K562 (cell line): ENCODE data around the gene C3orf70. TPM values are rescaled to one million over a fixed set of nuclear protein-coding genes. Genes with fewer than 3 reads are reported as not detected.

Experiments
- ATAC-seq: fragments of 200-7000 bp; cut with Tn5 transposase; 3 replicates; pipeline ENCODE4 v1.9.1; 2020; ENCODE audit warnings: moderate library complexity
- BruUV-seq: library from RNA; stranded (reverse); fragments of 400-500 nt; replicated peaks from 2 replicates; lab custom pipeline; 2021; lab: Mats Ljungman, UMichigan
- CTCF ChIA-PET: fragments of 300-600 bp; formaldehyde crosslinking; extraction: SDS; loops from one replicate; lab custom pipeline; 2021; ENCODE audit warnings: low intra/inter-chr PET ratio; lab: Yijun Ruan, JAX
- POLR2A ChIA-PET: fragments of 300-600, 350-650 bp; sonication (Branson Sonifier 250); formaldehyde crosslinking; extraction: SDS; loops from one replicate; lab custom pipeline; 2021; ENCODE audit warnings: antibody characterized with exemption, inconsistent platforms; lab: Yijun Ruan, JAX
- DNase-seq, 4 experiments: peaks; one replicate each; pipeline versions ENCODE4 v3.0.0 to v3.0.0-alpha.2; 2011 to 2018; ENCODE audit warnings: low spot score in 3 of 4, mixed read lengths in 3 of 4; ENCODE audit errors: extremely low read depth in 1 of 4
- FAIRE-seq: peaks from 2 replicates; lab custom pipeline; 2011; peaks lifted over from hg19 to GRCh38; lab: Jason Lieb, UNC
- H2AFZ ChIP-seq: 2 replicates; pipeline ENCODE4 v1.6.0; 2011; ENCODE audit warnings: low read depth, low read length, control low read depth, inconsistent platforms
- H3K27ac ChIP-seq: fragments of 200-600 bp; 3 replicates; pipeline ENCODE4 v1.8.0; 2011; ENCODE audit warnings: low read depth, mild to moderate bottlenecking, control low read depth, inconsistent platforms, low read length, moderate library complexity, mixed read lengths; ENCODE audit errors: extremely low read depth
- H3K27me3 ChIP-seq, 2 experiments: fragments of 300-600 bp in 1 of 2; 2 replicates in 1 of 2; 3 replicates in 1 of 2; pipeline versions ENCODE4 v1.6.0 to v1.8.0; 2011; ENCODE audit warnings: inconsistent platforms in 2 of 2, low read length in 2 of 2, mild to moderate bottlenecking in 1 of 2, mixed read lengths in 1 of 2, moderate library complexity in 1 of 2; ENCODE audit not compliant: control insufficient read depth in 2 of 2, insufficient read depth in 2 of 2
- H3K36me3 ChIP-seq: fragments of 300-600 bp; 3 replicates; pipeline ENCODE4 v1.8.0; 2011; ENCODE audit warnings: mild to moderate bottlenecking, low read length, inconsistent platforms; ENCODE audit not compliant: control insufficient read depth, insufficient read depth
- H3K4me1 ChIP-seq, 2 experiments: fragments of 200-600 bp in 1 of 2; replicated peaks in 1 of 2; 2 replicates in 1 of 2; 3 replicates in 1 of 2; pipeline versions ENCODE4 v1.5.1 to v1.8.0; 2011; ENCODE audit warnings: inconsistent platforms in 2 of 2, low read length in 2 of 2, mild to moderate bottlenecking in 1 of 2, mixed read lengths in 1 of 2, moderate library complexity in 1 of 2; ENCODE audit not compliant: control insufficient read depth in 2 of 2, insufficient read depth in 2 of 2
- H3K4me2 ChIP-seq: 2 replicates; pipeline ENCODE4 v1.6.1; 2011; ENCODE audit warnings: low read length, control low read depth, inconsistent platforms, mixed read lengths; ENCODE audit not compliant: insufficient read depth
- H3K4me3 ChIP-seq: fragments of 200-600 bp; sonication (generic), shearing (Covaris generic); 2 replicates; pipeline ENCODE4 v1.5.1; 2016; ENCODE audit warnings: control low read depth, inconsistent platforms
- H3K79me2 ChIP-seq: fragments of 200-600 bp; 3 replicates; pipeline ENCODE4 v1.8.0; 2011; ENCODE audit warnings: low read length, inconsistent platforms; ENCODE audit not compliant: control insufficient read depth, insufficient read depth
- H3K9ac ChIP-seq, 2 experiments: 2 replicates each; pipeline versions ENCODE4 v1.6.0 to v1.6.1; 2011; ENCODE audit warnings: low read depth in 2 of 2, low read length in 2 of 2, control low read depth in 1 of 2, inconsistent platforms in 1 of 2, mild to moderate bottlenecking in 1 of 2, mixed read lengths in 1 of 2; ENCODE audit not compliant: insufficient read depth in 1 of 2
- H3K9me1 ChIP-seq: one replicate; pipeline ENCODE4 v1.6.0; 2011; ENCODE audit warnings: inconsistent platforms, mild to moderate bottlenecking, low read length, moderate library complexity; ENCODE audit not compliant: control insufficient read depth, insufficient read depth
- H3K9me3 ChIP-seq: replicated peaks from 2 replicates; pipeline ENCODE4 v1.5.1; 2011; ENCODE audit warnings: low read depth, low read length, inconsistent platforms; ENCODE audit not compliant: control insufficient read depth, insufficient read depth
- H4K20me1 ChIP-seq: replicated peaks from 2 replicates; pipeline ENCODE4 v1.6.1; 2011; ENCODE audit warnings: low read length, inconsistent platforms, mixed read lengths; ENCODE audit not compliant: control insufficient read depth, insufficient read depth
- AFF1 ChIP-seq, 2 experiments: fragments of 450-650 bp; IDR thresholded peaks; 2 replicates each; pipeline ENCODE4 v1.6.1; 2018; ENCODE audit warnings: mild to moderate bottlenecking in 2 of 2, low read depth in 1 of 2; ENCODE audit not compliant: partially characterized antibody in 2 of 2
- BRCA1 ChIP-seq, 2 experiments: fragments of 450-650 bp in 1 of 2; sonication (generic) in 1 of 2; formaldehyde crosslinking in 1 of 2; IDR thresholded peaks; 2 replicates each; pipeline versions ENCODE4 v1.5.0 to v1.6.1; 2017 to 2020; ENCODE audit warnings: mild to moderate bottlenecking in 1 of 2, missing genetic modification reagents in 1 of 2
- FOXA3 ChIP-seq, 2 experiments: fragments of 450-650 bp in 1 of 2; sonication (generic) in 1 of 2; formaldehyde crosslinking; IDR thresholded peaks in 1 of 2; conservative IDR thresholded peaks in 1 of 2; 2 replicates each; pipeline versions ENCODE4 v1.4.0 to v1.8.0; 2020 to 2022; ENCODE audit warnings: mild to moderate bottlenecking in 2 of 2, missing genetic modification reagents in 1 of 2
- GABPB1 ChIP-seq: sonication (generic); formaldehyde crosslinking; IDR thresholded peaks from 2 replicates; pipeline ENCODE4 v1.8.0; 2022; ENCODE audit warnings: mild to moderate bottlenecking, missing genetic modification reagents
- GABPB2 ChIP-seq: fragments of 250-450 bp; sonication (Bioruptor Pico); conservative IDR thresholded peaks from 2 replicates; pipeline ENCODE4 v1.5.1; 2021; ENCODE audit warnings: mild to moderate bottlenecking
- GTF2F1 ChIP-seq: IDR thresholded peaks from 2 replicates; pipeline ENCODE4 v1.6.1; 2011; ENCODE audit warnings: low read depth, low read length, improper control_type of control experiment
- MIER1 ChIP-seq: fragments of 450-650 bp; IDR thresholded peaks from 2 replicates; pipeline ENCODE4 v1.6.1; 2016; ENCODE audit warnings: antibody characterized with exemption, mild to moderate bottlenecking, low read depth
- NFE2 ChIP-seq: IDR thresholded peaks from 2 replicates; pipeline ENCODE4 v1.6.1; 2014; ENCODE audit warnings: antibody characterized with exemption, low read depth
- SFPQ ChIP-seq: fragments of 200-400 bp; formaldehyde crosslinking; IDR thresholded peaks from 2 replicates; pipeline ENCODE4 v1.6.1; 2017; ENCODE audit warnings: mild to moderate bottlenecking, low read depth, low read length, moderate library complexity
- TAF9B ChIP-seq: fragments of 450-650 bp; IDR thresholded peaks from 2 replicates; pipeline ENCODE4 v1.6.1; 2018; ENCODE audit warnings: mild to moderate bottlenecking; ENCODE audit not compliant: partially characterized antibody
- ZKSCAN1 ChIP-seq: fragments of 150-350 bp; IDR thresholded peaks from 2 replicates; pipeline ENCODE4 v1.6.1; 2016; ENCODE audit warnings: low read depth, low read length
- ZNF175 ChIP-seq: fragments of 200-800 bp; sonication (Bioruptor generic); IDR thresholded peaks from 2 replicates; pipeline ENCODE4 v1.6.1; 2016; ENCODE audit warnings: low read depth, mild to moderate bottlenecking, missing genetic modification characterization, missing compliant biosample characterization
- ZNF23 ChIP-seq: fragments of 250-450 bp; sonication (Bioruptor Pico); IDR thresholded peaks from 2 replicates; pipeline ENCODE4 v1.4.0; 2020; ENCODE audit warnings: mild to moderate bottlenecking
- ZNF324 ChIP-seq: fragments of 250-450 bp; sonication (Bioruptor Pico); IDR thresholded peaks from 2 replicates; pipeline ENCODE4 v1.4.0; 2020; ENCODE audit warnings: mild to moderate bottlenecking
- ZNF57 ChIP-seq: fragments of 450-650 bp; formaldehyde crosslinking; IDR thresholded peaks from 2 replicates; pipeline ENCODE4 v1.4.0; 2020; ENCODE audit warnings: mild to moderate bottlenecking, moderate library complexity
- ZNF707 ChIP-seq: fragments of 250-450 bp; sonication (Bioruptor Pico); conservative IDR thresholded peaks from 2 replicates; pipeline ENCODE4 v1.8.0; 2022; ENCODE audit warnings: inconsistent platforms, mild to moderate bottlenecking, moderate library complexity
- WGBS: fragments of 100-300 bp; shearing (Covaris generic); methylation state at CpG from one replicate; pipeline ENCODE4 v1.1.6; 2016; ENCODE audit warnings: low coverage, mixed read lengths; ENCODE audit not compliant: insufficient coverage; ENCODE audit errors: missing lambda C conversion rate; 5-methylcytosine and 5-hydroxymethylcytosine counted together
- in situ Hi-C: fragments of 300-500 bp; cut with MboI; formaldehyde crosslinking; loops from 4 replicates; pipeline ENCODE4 v1.15.0; 2018; ENCODE audit warnings: inconsistent platforms, mixed read lengths
- intact Hi-C: fragments of 100-400 bp; cut with micrococcal nuclease; formaldehyde crosslinking; loops from 2 replicates; pipeline ENCODE4 v1.14.2; 2022
- polyA plus RNA-seq, 8 experiments: library from polyadenylated mRNA; depleted of rRNA in 4 of 8; stranded (reverse) in 5 of 8; unstranded in 3 of 8; fragments of >200 nt; fragmentation: Nextera tagmentation in 2 of 8; fragmentation: Illumina TruSeq in 1 of 8; extraction: Ambion mirVana in 2 of 8; extraction: Trizol in 1 of 8; gene quantifications; 2 replicates each; pipeline versions ENCODE4 v1.2.1 to v1.2.3, GENCODE V29; 2011 to 2014; ENCODE audit warnings: inconsistent platforms in 1 of 8, missing spikeins in 1 of 8
- total RNA-seq, 7 experiments: library from RNA; depleted of rRNA in 6 of 7; stranded (reverse); fragments of >200 nt in 6 of 7; fragmentation: Illumina TruSeq in 2 of 7; extraction: Trizol in 2 of 7; gene quantifications; 2 replicates each; pipeline versions ENCODE4 v1.2.1 to v1.2.3, GENCODE V29; 2011 to 2021; ENCODE audit warnings: low replicate concordance in 1 of 7

The C3orf70 gene
- total and polyA plus RNA-seq, 9 of the 15 experiments (the other 6 are each of a cell fraction or from before 2014, with no cell fraction given), result 0.01 to 0.04 (median 0.03) TPM; not detected in 6

- no peak overlapping the region for H3K4me3 ChIP-seq
- no peaks in the 10 kb centered on the region for H3K9me1 ChIP-seq
- no peaks in the 10 kb centered on the region for H3K9me3 ChIP-seq
- no peak overlapping the region for H3K27ac ChIP-seq
- ChIA-PET CTCF (no interaction called here), POLR2A (no interaction called here)
- no peaks in the 10 kb centered on the region for H4K20me1 ChIP-seq
- no peak for ATAC-seq
- no TSS peak for BruUV-seq
- no peaks in the 10 kb centered on the region; a peak in 1 of 5 replicates for H3K4me1 ChIP-seq
- 0% methylated on average over 5 of the region's 5 CpGs for WGBS
- DNase-seq, result no peak
- TF ChIP-seq ZKSCAN1 (no peak), MIER1 (no peak), FOXA3 (CRISPR knock-in tag; conservative IDR thresholded peaks at IDR 0.05 in 1 of 2, IDR thresholded peaks at IDR 0.05 in 1 of 2) (no peak), ZNF57 (CRISPR knock-in tag) (no peak), AFF1 (IDR thresholded peaks at IDR 0.05; ENCODE audit: low read depth in 1 of 2, partially characterized antibody in 2 of 2) (no peak), GTF2F1 (no peak), TAF9B (no peak), GABPB1 (CRISPR knock-in tag) (no peak), ZNF23 (CRISPR knock-in tag) (no peak), SFPQ (no peak), ZNF324 (CRISPR knock-in tag) (no peak), GABPB2 (CRISPR knock-in tag) (no peak), BRCA1 (IDR thresholded peaks at IDR 0.05) (no peak), BRCA1 (CRISPR knock-in tag; IDR thresholded peaks at IDR 0.05) (no peak), ZNF175 (no peak), NFE2 (no peak), ZNF707 (CRISPR knock-in tag) (no peak)
- no peaks in the 10 kb centered on the region for H3K79me2 ChIP-seq
- no peak overlapping the region for H3K9ac ChIP-seq
- in situ Hi-C loops (no loop called here), intact Hi-C loops (loop anchor here (5.0 to 10.0 kb wide), 2 partner anchors 93 to 190 kb away; no protein-coding TSS in a partner anchor)
- H3K36me3 ChIP-seq, result no peaks in the 10 kb centered on the region
- FAIRE-seq, result no peak
- no peak overlapping the region for H2AFZ ChIP-seq
- peaks cover 22 to 36% of the 10 kb centered on the region in 2 experiments for H3K27me3 ChIP-seq
- no peak overlapping the region for H3K4me2 ChIP-seq
Observed at GRCh38 chr3:185084402-185084801, 68.5 kb downstream of the C3orf70 start.
